Thyroid gland (tissue), 4 donors: ENCODE data around the gene LTF.

Experiments
- CTCF ChIP-seq, 6 experiments: fragments of 200-600 bp in 3 of 6; fragments of 450-650 bp in 3 of 6; sonication (generic) in 3 of 6; IDR thresholded peaks; one replicate each; pipeline ENCODE4 v1.5.1; 2016 to 2019; ENCODE audit warnings: antibody characterized with exemption in 6 of 6, mild to moderate bottlenecking in 2 of 6, inconsistent platforms in 1 of 6, moderate library complexity in 1 of 6
- POLR2A ChIP-seq, 2 donors: fragments of 450-650 bp; IDR thresholded peaks; one replicate each; pipeline ENCODE4 v1.6.1; 2017; ENCODE audit warnings: antibody characterized with exemption in 2 of 2, mild to moderate bottlenecking in 2 of 2, moderate library complexity in 1 of 2

GRCh38 chr3:46417841-46418611, 46.7 kb downstream of the LTF start:
- TF ChIP-seq CTCF (IDR thresholded peaks at IDR 0.05), result no peak
- no peak for TF ChIP-seq POLR2A (IDR thresholded peaks at IDR 0.05)
